Nephron progenitor cell (in vitro differentiated cells): Measurements from ENCODE around the gene ABCA3.

Experiments used
- DNase-seq: peaks from one replicate; pipeline ENCODE4 v3.0.0; 2021
- H3K27ac Mint-ChIP-seq: 2 replicates; pipeline ENCODE4 v1.8.0; 2021; ENCODE audit warnings: mild to moderate bottlenecking, moderate library complexity, mixed read lengths
- H3K27me3 Mint-ChIP-seq: 2 replicates; pipeline ENCODE4 v1.8.0; 2021; ENCODE audit warnings: mild to moderate bottlenecking, low read depth, mixed read lengths; ENCODE audit not compliant: poor library complexity
- H3K36me3 Mint-ChIP-seq: 2 replicates; pipeline ENCODE4 v1.8.0; 2021; ENCODE audit warnings: low read depth, mixed read lengths
- H3K4me1 Mint-ChIP-seq: 2 replicates; pipeline ENCODE4 v1.8.0; 2021; ENCODE audit warnings: mixed read lengths
- H3K4me3 Mint-ChIP-seq: 2 replicates; pipeline ENCODE4 v1.8.0; 2021; ENCODE audit warnings: mild to moderate bottlenecking, moderate library complexity, mixed read lengths
- H3K9me3 Mint-ChIP-seq: 2 replicates; pipeline ENCODE4 v1.8.0; 2021; ENCODE audit warnings: mild to moderate bottlenecking, moderate library complexity, mixed read lengths
- TF ChIP-seq, protein P1 (sequence below): fragments of 200-600 bp; sonication (generic); IDR thresholded peaks from 2 replicates; pipeline ENCODE4 v1.5.0; 2021; ENCODE audit warnings: antibody characterized with exemption

The ABCA3 gene

DNA sequence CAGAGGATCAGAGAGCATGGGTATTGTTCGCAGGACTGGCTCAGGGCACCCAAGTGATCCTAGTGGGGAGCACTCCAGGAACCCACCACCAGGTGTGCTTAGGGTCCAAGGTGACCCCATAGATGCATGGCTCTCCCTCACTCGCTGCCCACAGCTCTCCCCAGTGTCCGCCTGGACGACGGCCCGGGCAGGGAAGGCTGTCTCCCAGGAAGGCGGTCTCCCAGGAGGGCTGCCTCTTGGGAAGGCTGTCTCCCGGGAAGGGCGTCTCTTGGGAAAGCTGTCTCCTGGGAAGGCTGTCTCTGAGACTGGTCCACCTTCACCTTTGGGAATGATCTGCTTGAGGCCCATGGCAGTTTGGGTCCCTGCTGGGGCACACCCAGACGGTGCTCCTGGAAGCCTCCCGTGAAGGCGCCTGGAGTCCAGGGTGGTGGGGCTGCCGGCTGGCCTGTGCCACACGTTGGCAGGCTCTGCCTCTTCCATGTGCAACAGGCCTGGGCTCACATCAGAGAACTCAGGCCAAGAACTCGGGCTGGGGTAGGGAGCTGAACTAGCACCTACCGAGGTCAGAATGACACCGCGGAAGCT lies 94.1 kb downstream of the ABCA3 start:
- H3K4me3 Mint-ChIP-seq: no peak overlapping the region
- no peaks in the 10 kb centered on the region for H3K27me3 Mint-ChIP-seq
- H3K4me1 Mint-ChIP-seq: peaks cover 11% of the 10 kb centered on the region
- TF ChIP-seq, protein P1, sequence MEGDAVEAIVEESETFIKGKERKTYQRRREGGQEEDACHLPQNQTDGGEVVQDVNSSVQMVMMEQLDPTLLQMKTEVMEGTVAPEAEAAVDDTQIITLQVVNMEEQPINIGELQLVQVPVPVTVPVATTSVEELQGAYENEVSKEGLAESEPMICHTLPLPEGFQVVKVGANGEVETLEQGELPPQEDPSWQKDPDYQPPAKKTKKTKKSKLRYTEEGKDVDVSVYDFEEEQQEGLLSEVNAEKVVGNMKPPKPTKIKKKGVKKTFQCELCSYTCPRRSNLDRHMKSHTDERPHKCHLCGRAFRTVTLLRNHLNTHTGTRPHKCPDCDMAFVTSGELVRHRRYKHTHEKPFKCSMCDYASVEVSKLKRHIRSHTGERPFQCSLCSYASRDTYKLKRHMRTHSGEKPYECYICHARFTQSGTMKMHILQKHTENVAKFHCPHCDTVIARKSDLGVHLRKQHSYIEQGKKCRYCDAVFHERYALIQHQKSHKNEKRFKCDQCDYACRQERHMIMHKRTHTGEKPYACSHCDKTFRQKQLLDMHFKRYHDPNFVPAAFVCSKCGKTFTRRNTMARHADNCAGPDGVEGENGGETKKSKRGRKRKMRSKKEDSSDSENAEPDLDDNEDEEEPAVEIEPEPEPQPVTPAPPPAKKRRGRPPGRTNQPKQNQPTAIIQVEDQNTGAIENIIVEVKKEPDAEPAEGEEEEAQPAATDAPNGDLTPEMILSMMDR: no peak
- peaks cover 18% of the 10 kb centered on the region for H3K36me3 Mint-ChIP-seq
- no peak for DNase-seq
- no peaks in the 10 kb centered on the region for H3K9me3 Mint-ChIP-seq
- H3K27ac Mint-ChIP-seq: no peak overlapping the region

DNA sequence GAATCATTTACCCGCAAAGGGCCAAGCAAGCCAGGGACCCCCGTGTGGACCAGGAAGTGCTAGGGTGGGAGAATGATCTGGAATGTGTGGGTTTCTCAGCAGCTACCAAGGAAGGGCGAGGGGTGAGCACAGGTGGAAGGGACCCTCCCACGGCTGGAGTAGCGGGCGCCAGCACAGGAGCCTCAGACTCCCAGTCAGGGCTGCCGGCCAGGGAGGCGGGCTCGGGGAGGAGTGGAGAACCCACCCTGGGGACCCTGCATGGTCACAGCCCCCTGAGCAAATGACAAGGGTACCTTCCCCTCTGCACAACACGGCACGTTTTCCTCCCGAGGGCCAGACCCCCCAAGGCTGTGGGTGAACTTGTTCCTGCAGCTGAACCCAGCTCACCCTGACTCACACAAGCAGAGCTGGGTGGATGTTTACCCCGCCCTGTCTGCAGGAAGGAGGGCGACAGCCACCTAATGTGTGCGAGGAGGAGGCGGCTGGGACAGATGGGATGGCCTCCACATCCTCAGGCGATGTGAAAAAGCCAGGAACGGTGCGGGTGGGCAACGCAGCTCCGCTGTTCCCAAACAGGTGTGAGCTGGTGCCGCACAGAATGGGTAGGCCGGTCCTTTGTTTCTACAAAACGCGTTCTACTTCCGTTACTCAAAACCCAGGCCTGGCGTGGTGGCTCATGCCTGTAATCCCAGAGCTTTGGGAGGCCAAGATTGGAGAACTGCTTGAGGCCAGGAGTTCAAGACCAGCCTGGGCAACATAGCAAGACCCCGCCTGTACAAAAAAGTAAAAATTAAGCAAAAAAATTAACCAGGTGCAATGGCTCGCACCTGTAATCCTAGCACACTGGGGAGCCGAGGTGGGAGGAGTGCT lies 95.4 kb downstream of the ABCA3 start:
- peak overlapping the region; percentile 61 for H3K27ac Mint-ChIP-seq
- peaks cover 3% of the 10 kb centered on the region for H3K4me1 Mint-ChIP-seq
- TF ChIP-seq, protein P1: no peak
- no peaks in the 10 kb centered on the region for H3K9me3 Mint-ChIP-seq
- peaks cover 18% of the 10 kb centered on the region for H3K36me3 Mint-ChIP-seq
- no peaks in the 10 kb centered on the region for H3K27me3 Mint-ChIP-seq
- DNase-seq: no peak
- H3K4me3 Mint-ChIP-seq: no peak overlapping the region

DNA sequence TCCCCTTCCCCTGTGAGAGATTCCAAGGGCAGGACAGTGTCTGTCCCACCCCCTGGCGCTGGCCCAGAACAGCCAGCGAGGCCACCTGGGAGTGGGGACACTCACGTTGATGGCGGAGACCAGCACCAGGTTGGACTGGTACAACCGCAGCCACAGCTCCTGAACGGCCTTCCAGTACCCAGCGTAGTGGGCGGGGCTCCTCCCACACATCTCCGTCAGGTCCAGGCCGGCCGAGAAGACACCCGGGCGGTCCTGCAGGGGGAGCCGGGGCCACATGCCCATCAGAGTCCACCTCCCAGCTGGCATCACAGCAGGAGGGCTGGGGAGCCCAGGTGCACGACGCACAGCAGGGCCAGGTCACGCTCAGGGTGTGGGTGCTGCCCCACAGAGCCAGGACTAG lies 96.2 kb downstream of the ABCA3 start:
- H3K9me3 Mint-ChIP-seq: no peaks in the 10 kb centered on the region
- TF ChIP-seq, protein P1: no peak
- H3K4me1 Mint-ChIP-seq: no peaks in the 10 kb centered on the region
- no peak overlapping the region for H3K4me3 Mint-ChIP-seq
- H3K27ac Mint-ChIP-seq: no peak overlapping the region
- peaks cover 4% of the 10 kb centered on the region for H3K27me3 Mint-ChIP-seq
- peaks cover 25% of the 10 kb centered on the region for H3K36me3 Mint-ChIP-seq
- peak; percentile 47 for DNase-seq

DNA sequence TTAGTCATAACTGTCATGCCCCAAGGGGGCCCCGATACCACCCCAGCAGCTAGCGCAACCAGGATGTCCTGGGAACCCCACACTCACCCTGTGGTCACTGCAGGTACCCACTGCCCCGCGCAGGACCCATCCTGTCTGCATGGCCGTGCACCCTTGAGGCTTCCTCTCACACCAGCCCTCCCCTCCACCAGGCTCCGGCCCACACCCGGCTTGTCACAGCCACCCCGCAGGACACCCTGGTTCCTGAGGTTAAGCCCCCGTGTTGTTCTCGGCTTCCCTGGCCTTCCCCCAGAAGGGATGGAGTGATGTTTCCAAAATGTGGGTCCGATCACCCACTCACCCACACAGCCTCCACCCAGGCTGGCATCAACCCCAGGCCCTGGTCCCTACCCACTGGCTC lies 96.7 kb downstream of the ABCA3 start:
- Mint-ChIP-seq H3K9me3 (no peaks in the 10 kb centered on the region), H3K36me3 (peaks cover 25% of the 10 kb centered on the region), H3K27ac (no peak overlapping the region), H3K4me3 (no peak overlapping the region), H3K27me3 (peaks cover 5% of the 10 kb centered on the region), H3K4me1 (no peaks in the 10 kb centered on the region)
- no peak for DNase-seq
- TF ChIP-seq, protein P1: no peak

DNA sequence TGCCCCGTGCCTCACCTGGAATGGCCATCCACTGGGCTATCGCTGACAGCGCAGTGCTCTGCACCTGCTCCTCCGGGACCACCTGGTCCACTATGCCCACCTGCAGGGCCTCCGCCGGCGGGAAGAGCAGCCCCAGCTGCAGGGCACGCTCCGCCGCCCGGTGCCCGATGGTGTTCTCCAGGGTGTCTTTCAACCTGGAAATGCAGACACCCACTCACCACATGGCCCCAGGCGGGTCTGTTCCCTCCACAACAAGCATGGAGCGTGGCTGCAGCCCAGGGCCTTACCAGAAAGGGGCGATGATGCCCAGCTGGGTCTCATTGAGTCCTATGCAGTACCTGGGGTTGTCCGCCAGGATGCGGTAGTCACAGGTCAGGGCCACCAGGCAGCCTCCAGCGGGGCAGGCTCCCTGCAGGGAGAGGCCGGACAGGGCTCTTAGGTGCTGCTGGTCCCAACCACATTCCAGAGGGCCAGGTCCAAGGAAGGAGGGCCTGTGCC lies 97.4 kb downstream of the ABCA3 start:
- peaks cover 25% of the 10 kb centered on the region for H3K36me3 Mint-ChIP-seq
- no peak overlapping the region for H3K27ac Mint-ChIP-seq

More for the DNA sequence above, 97.4 kb downstream of the ABCA3 start:
- DNase-seq: no peak
- peaks cover 12% of the 10 kb centered on the region for H3K27me3 Mint-ChIP-seq
- H3K9me3 Mint-ChIP-seq: no peaks in the 10 kb centered on the region
- no peak overlapping the region for H3K4me3 Mint-ChIP-seq
- TF ChIP-seq, protein P1: no peak
- H3K4me1 Mint-ChIP-seq: no peaks in the 10 kb centered on the region
